ENCODE results near the gene PCBP3. TPM values are rescaled to one million over a fixed set of nuclear protein-coding genes. Genes with fewer than 3 reads are reported as not detected.

PCBP3 gene
- total RNA-seq, 1 experiment from 2014 or later, result not detected

DNA sequence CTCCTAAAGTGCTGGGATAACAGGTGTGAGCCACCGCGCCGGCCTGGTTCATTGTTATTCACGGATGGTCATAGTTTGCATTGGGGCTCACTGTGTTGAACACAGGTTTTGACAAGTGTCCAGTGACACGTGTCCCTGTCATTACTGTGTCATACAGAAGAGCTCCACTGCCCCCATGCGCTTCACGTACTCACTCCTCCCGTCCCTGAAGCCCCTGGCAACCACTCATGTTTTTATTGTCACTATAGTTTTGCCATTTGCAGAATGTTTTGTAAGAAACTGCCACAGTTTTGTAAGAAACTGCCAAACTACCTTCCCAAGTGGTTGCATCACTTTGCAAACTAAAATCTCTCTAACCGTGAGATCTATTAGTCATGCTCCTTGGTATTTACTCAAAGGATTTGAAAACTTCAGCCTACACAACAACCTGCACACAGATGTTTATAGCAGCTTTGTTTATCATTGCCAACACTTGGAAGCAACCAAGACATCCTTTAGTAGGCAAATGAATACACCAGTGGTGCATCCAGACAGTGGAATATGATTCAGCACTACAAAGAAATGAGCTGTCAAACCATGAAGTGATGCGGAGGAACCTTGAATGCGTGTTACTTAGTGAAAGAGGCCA is 174.9 kb downstream of the PCBP3 start:
- BruUV-seq (replicated peaks), result no TSS peak
- Histone ChIP-seq H3K4me1 (ENCODE audit: control insufficient read depth, insufficient read depth, low read length) (no peaks in the 10 kb centered on the region; the same call in 1 of the 2 replicates), H3K4me3 (ENCODE audit: low read depth in 2 of 2, low read length in 2 of 2) (no peak overlapping the region), H3K36me3 (ENCODE audit: control insufficient read depth, insufficient read depth, low read length) (no peaks in the 10 kb centered on the region), H3K9me3 (ENCODE audit: control insufficient read depth, insufficient read depth, low read depth, low read length) (no peaks in the 10 kb centered on the region), H3K27ac (ENCODE audit: low read length) (no peak overlapping the region), H3K27me3 (ENCODE audit: control insufficient read depth, insufficient read depth, low read length) (no peaks in the 10 kb centered on the region)
- intact Hi-C loops (cut with micrococcal nuclease; ENCODE audit: unreplicated experiment), result no loop called here
- in situ Hi-C loops (cut with HindIII; ENCODE audit: low pct_unique_long_range_greater_than_20kb, low sequenced_read_pairs), result no loop called here
- ChIA-PET POLR2A (no interaction called here), CTCF (interaction anchor here (0.6 kb wide), 1 partner anchor 262 kb away, joined by 5 read pairs; no protein-coding TSS in a partner anchor)
- no peak for DNase-seq (ENCODE audit: low read depth, low spot score)
- TF ChIP-seq TCF7L2 (IDR thresholded peaks at IDR 0.05; ENCODE audit: low read depth, low read length) (no peak), REST (IDR thresholded peaks at IDR 0.05; ENCODE audit: insufficient read depth in 1 of 2, low read depth in 2 of 2, low read length in 1 of 2) (no peak), SIN3A (IDR thresholded peaks at IDR 0.05; ENCODE audit: borderline replicate concordance, insufficient read depth, low read depth, low read length) (no peak), POLR2AphosphoS5 (IDR thresholded peaks at IDR 0.05; ENCODE audit: low read depth, low read length) (no peak)
- TF ChIP-seq, protein P1, sequence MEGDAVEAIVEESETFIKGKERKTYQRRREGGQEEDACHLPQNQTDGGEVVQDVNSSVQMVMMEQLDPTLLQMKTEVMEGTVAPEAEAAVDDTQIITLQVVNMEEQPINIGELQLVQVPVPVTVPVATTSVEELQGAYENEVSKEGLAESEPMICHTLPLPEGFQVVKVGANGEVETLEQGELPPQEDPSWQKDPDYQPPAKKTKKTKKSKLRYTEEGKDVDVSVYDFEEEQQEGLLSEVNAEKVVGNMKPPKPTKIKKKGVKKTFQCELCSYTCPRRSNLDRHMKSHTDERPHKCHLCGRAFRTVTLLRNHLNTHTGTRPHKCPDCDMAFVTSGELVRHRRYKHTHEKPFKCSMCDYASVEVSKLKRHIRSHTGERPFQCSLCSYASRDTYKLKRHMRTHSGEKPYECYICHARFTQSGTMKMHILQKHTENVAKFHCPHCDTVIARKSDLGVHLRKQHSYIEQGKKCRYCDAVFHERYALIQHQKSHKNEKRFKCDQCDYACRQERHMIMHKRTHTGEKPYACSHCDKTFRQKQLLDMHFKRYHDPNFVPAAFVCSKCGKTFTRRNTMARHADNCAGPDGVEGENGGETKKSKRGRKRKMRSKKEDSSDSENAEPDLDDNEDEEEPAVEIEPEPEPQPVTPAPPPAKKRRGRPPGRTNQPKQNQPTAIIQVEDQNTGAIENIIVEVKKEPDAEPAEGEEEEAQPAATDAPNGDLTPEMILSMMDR (IDR thresholded peaks at IDR 0.05), result no peak
- no peak for ATAC-seq

GRCh38 chr21:45818904-45819285 is 175.4 kb downstream of the PCBP3 start:
- no peaks in the 10 kb centered on the region for H3K9me3 ChIP-seq (ENCODE audit: control insufficient read depth, insufficient read depth, low read depth, low read length)
- no peaks in the 10 kb centered on the region; the same call in 1 of the 2 replicates for H3K4me1 ChIP-seq (ENCODE audit: control insufficient read depth, insufficient read depth, low read length)
- no TSS peak for BruUV-seq (replicated peaks)
- intact Hi-C loops (cut with micrococcal nuclease; ENCODE audit: unreplicated experiment), result no loop called here
- DNase-seq (ENCODE audit: low read depth, low spot score), result no peak
- H3K4me3 ChIP-seq (ENCODE audit: low read depth in 2 of 2, low read length in 2 of 2), result no peak overlapping the region
- CTCF ChIA-PET, result interaction anchor here (0.6 kb wide), 2 partner anchors 222 to 263 kb away, joined by 3 to 5 read pairs; no protein-coding TSS in a partner anchor
- no peak for ATAC-seq
- TF ChIP-seq TCF7L2 (IDR thresholded peaks at IDR 0.05; ENCODE audit: low read depth, low read length), result no peak
- TF ChIP-seq POLR2AphosphoS5 (IDR thresholded peaks at IDR 0.05; ENCODE audit: low read depth, low read length), result no peak
- TF ChIP-seq SIN3A (IDR thresholded peaks at IDR 0.05; ENCODE audit: borderline replicate concordance, insufficient read depth, low read depth, low read length), result no peak
- TF ChIP-seq, protein P1 (IDR thresholded peaks at IDR 0.05), result no peak
- in situ Hi-C loops (cut with HindIII; ENCODE audit: low pct_unique_long_range_greater_than_20kb, low sequenced_read_pairs), result no loop called here
- POLR2A ChIA-PET, result no interaction called here
- H3K27me3 ChIP-seq (ENCODE audit: control insufficient read depth, insufficient read depth, low read length), result no peaks in the 10 kb centered on the region
- no peak overlapping the region for H3K27ac ChIP-seq (ENCODE audit: low read length)
- no peaks in the 10 kb centered on the region for H3K36me3 ChIP-seq (ENCODE audit: control insufficient read depth, insufficient read depth, low read length)

Measured in Panc1 (cell line).